PC-9 (cell line): ENCODE data around the gene WDR88. TPM values are rescaled to one million over a fixed set of nuclear protein-coding genes. Genes with fewer than 3 reads are reported as not detected.
"Not testable (repeated sequence)": the region's sequence is repeated elsewhere in the genome, so short reads cannot be mapped to it uniquely, and the experiment has no call there.

Source experiments
- BruUV-seq: library from RNA; stranded (reverse); fragments of 400-500 nt; replicated peaks from 2 replicates; lab custom pipeline; 2021; lab: Mats Ljungman, UMichigan
- CTCF ChIA-PET: fragments of 300-600 bp; sonication (Branson Sonifier 250); formaldehyde crosslinking; loops from one replicate; lab custom pipeline; 2022; ENCODE audit warnings: antibody characterized with exemption; lab: Charles Lee
- POLR2A ChIA-PET: fragments of 300-600 bp; sonication (Branson Sonifier 250); formaldehyde crosslinking; loops from one replicate; lab custom pipeline; 2022; ENCODE audit warnings: antibody characterized with exemption; ENCODE audit not compliant: unreplicated experiment; lab: Charles Lee
- DNase-seq, 2 experiments: peaks; one replicate each; pipeline versions ENCODE4 v3.0.0 to v3.0.0-alpha.2; 2015 to 2022; ENCODE audit warnings: mixed read lengths in 1 of 2
- H2AFZ ChIP-seq: fragments of 200-600 bp; sonication (generic); 2 replicates; pipeline ENCODE4 v1.8.1; 2017; ENCODE audit warnings: antibody characterized with exemption
- H3F3A ChIP-seq: fragments of 200-600 bp; sonication (generic); 2 replicates; pipeline ENCODE4 v1.8.1; 2017; ENCODE audit warnings: antibody characterized with exemption, mild to moderate bottlenecking, low read depth; ENCODE audit not compliant: insufficient read depth
- H3K27ac ChIP-seq: fragments of 200-600 bp; sonication (generic); 2 replicates; pipeline ENCODE4 v1.6.1; 2016; ENCODE audit warnings: mixed run types
- H3K27me3 ChIP-seq: fragments of 200-600 bp; sonication (generic); 2 replicates; pipeline ENCODE4 v1.6.1; 2016; ENCODE audit warnings: low read depth, mixed run types; ENCODE audit not compliant: insufficient read depth
- H3K36me3 ChIP-seq: fragments of 200-600 bp; sonication (generic); 2 replicates; pipeline ENCODE4 v1.6.1; 2016; ENCODE audit warnings: low read depth, mixed run types
- H3K4me1 ChIP-seq: fragments of 200-600 bp; sonication (generic); replicated peaks from 2 replicates; pipeline ENCODE4 v1.6.1; 2016; ENCODE audit warnings: mixed run types; ENCODE audit not compliant: insufficient read depth
- H3K4me2 ChIP-seq: fragments of 200-600 bp; sonication (generic); 2 replicates; pipeline ENCODE4 v1.6.1; 2017; ENCODE audit warnings: mixed run types
- H3K4me3 ChIP-seq: fragments of 200-600 bp; sonication (generic); 2 replicates; pipeline ENCODE4 v1.6.1; 2016; ENCODE audit warnings: mixed run types
- H3K79me2 ChIP-seq: fragments of 200-600 bp; sonication (generic); 2 replicates; pipeline ENCODE4 v1.6.1; 2017; ENCODE audit warnings: low read depth, mixed run types
- H3K9me2 ChIP-seq: fragments of 200-600 bp; sonication (generic); 2 replicates; pipeline ENCODE4 v1.8.1; 2017; ENCODE audit warnings: mild to moderate bottlenecking; ENCODE audit not compliant: insufficient read depth
- H3K9me3 ChIP-seq: fragments of 200-600 bp; sonication (generic); 2 replicates; pipeline ENCODE4 v1.8.1; 2016; ENCODE audit warnings: low read depth; ENCODE audit not compliant: insufficient read depth
- H4K20me1 ChIP-seq: fragments of 200-600 bp; sonication (generic); 2 replicates; pipeline ENCODE4 v1.8.1; 2017; ENCODE audit not compliant: insufficient read depth
- CTCF ChIP-seq: fragments of 200-600 bp; sonication (generic); conservative IDR thresholded peaks from 2 replicates; pipeline ENCODE4 v1.6.1; 2017; ENCODE audit warnings: mixed run types, antibody characterized with exemption, mild to moderate bottlenecking, moderate library complexity
- EZH2 ChIP-seq: fragments of 200-600 bp; sonication (generic); IDR thresholded peaks from 2 replicates; pipeline ENCODE4 v1.8.0; 2017; ENCODE audit warnings: antibody characterized with exemption, low read depth
- intact Hi-C: fragments of 100-400 bp; cut with micrococcal nuclease; formaldehyde crosslinking; loops from one replicate; pipeline ENCODE4 v1.10.0; 2022; ENCODE audit not compliant: unreplicated experiment
- total RNA-seq: library from RNA; stranded (reverse); gene quantifications from 2 replicates; pipeline ENCODE4 v1.2.3, GENCODE V29; 2021

Gene WDR88
- total RNA-seq, 1 experiment from 2014 or later, result 0.59 TPM

GRCh38 chr19:33147538-33147937 is 15.6 kb downstream of the WDR88 start:
- 0 out of 2 replicates have a peak, but pooled peaks cover 11% of the 10 kb centered on the region for H3K4me1 ChIP-seq
- no peaks in the 10 kb centered on the region for H3K27me3 ChIP-seq
- no peak overlapping the region for H3K27ac ChIP-seq
- H3K4me3 ChIP-seq, result no peak overlapping the region
- TF ChIP-seq CTCF, result no peak
- no peaks in the 10 kb centered on the region for H3F3A ChIP-seq
- intact Hi-C loops, result no loop called here
- H3K79me2 ChIP-seq, result no peaks in the 10 kb centered on the region
- BruUV-seq, result no TSS peak
- H3K4me2 ChIP-seq, result no peak overlapping the region
- no peaks in the 10 kb centered on the region for H3K36me3 ChIP-seq
- H2AFZ ChIP-seq, result no peak overlapping the region
- H3K9me2 ChIP-seq, result no peaks in the 10 kb centered on the region
- no peaks in the 10 kb centered on the region for H3K9me3 ChIP-seq
- no peaks in the 10 kb centered on the region for H4K20me1 ChIP-seq
- no peak for DNase-seq
- ChIA-PET POLR2A (no interaction called here), CTCF (no interaction called here)

GRCh38 chr19:33150852-33151518 is 19.1 kb downstream of the WDR88 start:
- H3K27ac ChIP-seq, result no peak overlapping the region
- DNase-seq, result peak in 1 of 2 experiments; percentile 72
- intact Hi-C loops, result no loop called here
- no peaks in the 10 kb centered on the region for H4K20me1 ChIP-seq
- H3K27me3 ChIP-seq, result no peaks in the 10 kb centered on the region
- H2AFZ ChIP-seq, result no peak overlapping the region
- H3K36me3 ChIP-seq, result no peaks in the 10 kb centered on the region
- ChIA-PET POLR2A (interaction anchor here (0.6 kb wide), 1 partner anchor 25 kb away, joined by 3 read pairs; no protein-coding TSS in a partner anchor), CTCF (no interaction called here)
- no peaks in the 10 kb centered on the region for H3K79me2 ChIP-seq
- no peaks in the 10 kb centered on the region for H3K9me2 ChIP-seq
- H3F3A ChIP-seq, result no peaks in the 10 kb centered on the region
- TF ChIP-seq EZH2 (no peak), CTCF (no peak)
- H3K4me1 ChIP-seq, result 0 out of 2 replicates have a peak, but pooled peaks cover 11% of the 10 kb centered on the region
- no TSS peak for BruUV-seq
- H3K4me3 ChIP-seq, result no peak overlapping the region
- peak overlapping the region; percentile 20; the same call in 1 of the 2 replicates for H3K4me2 ChIP-seq
- H3K9me3 ChIP-seq, result no peaks in the 10 kb centered on the region

- BruUV-seq, result no TSS peak
- no peaks in the 10 kb centered on the region for H3K36me3 ChIP-seq
- POLR2A ChIA-PET, result no interaction called here
Observed at GRCh38 chr19:33152176-33152575, 20.3 kb downstream of the WDR88 start.

DNA sequence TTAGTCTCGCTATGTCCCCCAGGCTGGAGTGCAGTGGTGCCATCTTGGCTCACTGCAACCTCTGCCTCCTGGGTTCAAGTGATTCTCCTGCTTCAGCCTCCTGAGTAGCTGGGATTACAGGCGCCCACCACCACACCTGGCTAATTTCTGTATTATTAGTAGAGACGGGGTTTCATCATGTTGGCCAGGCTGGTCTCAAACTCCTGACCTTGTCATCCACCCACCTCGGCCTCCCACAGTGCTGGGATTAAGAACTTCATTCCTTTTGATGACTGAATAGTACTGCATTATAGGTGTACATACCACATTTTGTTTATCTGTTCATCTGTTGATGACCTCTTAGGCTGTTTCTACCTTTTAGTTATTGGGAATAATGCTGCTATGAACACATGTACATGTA is 20.7 kb downstream of the WDR88 start:
- H3K4me1 ChIP-seq, result 0 out of 2 replicates have a peak, but pooled peaks cover 11% of the 10 kb centered on the region
- H3K27me3 ChIP-seq, H3K79me2 ChIP-seq, H3K9me2 ChIP-seq, H3K4me3 ChIP-seq, DNase-seq, H3K27ac ChIP-seq, POLR2A ChIA-PET, intact Hi-C loops, H3F3A ChIP-seq, H3K36me3 ChIP-seq, BruUV-seq, H3K9me3 ChIP-seq, H3K4me2 ChIP-seq, H2AFZ ChIP-seq, H4K20me1 ChIP-seq: not testable (repeated sequence)
- CTCF ChIA-PET, result interaction anchor here (0.5 kb wide), 1 partner anchor 9 kb away, joined by 4 read pairs; no protein-coding TSS in a partner anchor

More at GRCh38 chr19:33152176-33152575, 20.3 kb downstream of the WDR88 start:
- no peaks in the 10 kb centered on the region for H3K9me3 ChIP-seq
- H3K4me1 ChIP-seq, result 0 out of 2 replicates have a peak, but pooled peaks cover 11% of the 10 kb centered on the region
- TF ChIP-seq EZH2, result no peak
- TF ChIP-seq CTCF, result no peak
- CTCF ChIA-PET, result no interaction called here
- no peak overlapping the region for H3K4me3 ChIP-seq
- H3K79me2 ChIP-seq, result no peaks in the 10 kb centered on the region
- no peak overlapping the region for H3K27ac ChIP-seq
- no peaks in the 10 kb centered on the region for H4K20me1 ChIP-seq
- H3K4me2 ChIP-seq, result no peak overlapping the region
- no peaks in the 10 kb centered on the region for H3F3A ChIP-seq
- no peaks in the 10 kb centered on the region for H3K9me2 ChIP-seq
- intact Hi-C loops, result no loop called here
- no peaks in the 10 kb centered on the region for H3K27me3 ChIP-seq
- H2AFZ ChIP-seq, result no peak overlapping the region
- no peak for DNase-seq

GRCh38 chr19:33154313-33154712 is 22.4 kb downstream of the WDR88 start:
- POLR2A ChIA-PET, H3K4me3 ChIP-seq, CTCF ChIA-PET: not testable (repeated sequence)

More at GRCh38 chr19:33154313-33154712, 22.4 kb downstream of the WDR88 start:
- H3K27me3 ChIP-seq, H3K36me3 ChIP-seq, H3K9me3 ChIP-seq, H3F3A ChIP-seq, DNase-seq, BruUV-seq, H2AFZ ChIP-seq, H4K20me1 ChIP-seq, H3K9me2 ChIP-seq, H3K79me2 ChIP-seq, H3K27ac ChIP-seq, intact Hi-C loops, H3K4me2 ChIP-seq: not testable (repeated sequence)
- 0 out of 2 replicates have a peak, but pooled peaks cover 11% of the 10 kb centered on the region for H3K4me1 ChIP-seq
